ENCODE results near the gene EXD2. TPM values are rescaled to one million over a fixed set of nuclear protein-coding genes. Genes with fewer than 3 reads are reported as not detected.

The EXD2 gene
- total and polyA plus RNA-seq, 2 of the 13 experiments (the other 11 are each of a cell fraction or from before 2014, with no cell fraction given), result 9.5 to 15.1 TPM

DNA sequence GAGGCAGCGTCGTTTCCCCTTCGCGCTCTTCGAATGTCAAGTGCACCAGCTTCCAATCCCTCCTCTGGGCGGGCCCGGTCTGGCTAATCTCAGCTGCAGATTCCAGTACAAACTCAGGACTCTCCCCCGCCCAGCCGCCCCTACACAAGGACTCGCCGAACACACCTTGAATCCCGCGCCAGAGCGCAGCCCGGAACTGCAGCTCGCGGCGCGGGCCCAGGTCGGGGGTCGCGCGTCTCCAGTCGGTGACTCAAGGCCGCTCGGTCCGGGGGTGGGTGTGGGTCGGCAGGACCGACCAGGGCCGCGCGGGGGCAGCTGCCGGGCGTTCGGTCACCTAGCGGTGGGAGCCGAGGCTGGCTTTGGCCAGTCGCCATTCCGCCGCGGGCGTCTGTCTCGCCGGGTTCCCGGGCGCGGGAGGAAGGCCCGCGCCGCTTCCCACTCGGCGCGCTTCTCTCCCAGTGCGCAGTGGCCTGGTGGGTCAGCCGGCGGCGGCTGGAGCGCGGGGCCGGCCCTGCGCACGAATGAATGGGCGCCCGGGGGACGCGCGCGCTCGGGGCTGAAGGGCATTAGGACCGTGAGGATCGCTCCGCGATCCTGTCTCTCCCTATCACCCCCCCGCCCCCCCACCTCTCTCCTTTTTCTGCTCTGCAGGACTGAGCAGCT, 68.4 kb downstream of the EXD2 start, which contains the start of gene GALNT16:
Gene GALNT16 (plus strand): TSS at position 632 of the 663 bp plus-strand sequence. CDS start 133 bp downstream, outside the sequence.
- Histone ChIP-seq H3K36me3 (replicated peaks in 1 of 2; ENCODE audit: control insufficient read depth in 1 of 2, insufficient read depth in 2 of 2, low read length in 2 of 2) (no peaks in the 10 kb centered on the region), H3K4me3 (replicated peaks in 1 of 3; ENCODE audit: insufficient read depth in 1 of 3, low read depth in 2 of 3, low read length in 3 of 3) (peak within 1 kb of the TSS; percentile 37 to 72 (median 67)), H3K4me1 (ENCODE audit: insufficient read depth, low read length) (peaks cover 20% of the 10 kb centered on the region), H3K27me3 (ENCODE audit: control insufficient read depth in 1 of 2, insufficient read depth in 2 of 2, low read length in 2 of 2) (peaks cover 6 to 33% of the 10 kb centered on the region in 2 experiments; a peak in 4 of 5 replicates), H3K27ac (ENCODE audit: extremely low read length, insufficient read depth, low read length) (no peak within 1 kb of the TSS), H4K20me1 (ENCODE audit: insufficient read depth, low read length) (no peaks in the 10 kb centered on the region), H3K9ac (ENCODE audit: insufficient read depth, low read depth, low read length) (no peak within 1 kb of the TSS), H3K4me2 (ENCODE audit: low read depth, low read length) (peak within 1 kb of the TSS; percentile 79), H2AFZ (ENCODE audit: low read length) (no peak within 1 kb of the TSS), H3K79me2 (ENCODE audit: insufficient read depth, low read length) (no peaks in the 10 kb centered on the region), H3K9me3 (ENCODE audit: low read length) (no peaks in the 10 kb centered on the region)
- no TSS peak for BruUV-seq (replicated peaks)
- POLR2A ChIA-PET, result no interaction called here
- WGBS (ENCODE audit: low lambda C conversion rate), result 0% methylated on average over 23 of the region's 74 CpGs
- in situ Hi-C loops (cut with HindIII; ENCODE audit: extremely low pct_ligation_motif_present, low pct_unique_long_range_greater_than_20kb), result loop anchor here (5.0 to 10.0 kb wide), 2 partner anchors 93 to 205 kb away; no protein-coding TSS in a partner anchor
- ATAC-seq, result peak; percentile 63
- intact Hi-C loops (cut with micrococcal nuclease; ENCODE audit: unreplicated experiment), result loop anchor here (1.0 kb wide), 1 partner anchor 28 kb away; no protein-coding TSS in a partner anchor
- no peak for DNase-seq (ENCODE audit: low spot score)
- no peak for FAIRE-seq
- CTCF ChIA-PET (ENCODE audit: low intra/inter-chr PET ratio, low total read pairs), result interaction anchor here (0.9 kb wide), 1 partner anchor 28 kb away, joined by 3 read pairs; no protein-coding TSS in a partner anchor
- TF ChIP-seq HOXD1 (CRISPR knock-in tag; IDR thresholded peaks at IDR 0.05), result no peak
- no peak for TF ChIP-seq SUZ12 (IDR thresholded peaks at IDR 0.05; ENCODE audit: low read depth, low read length)
- no peak for TF ChIP-seq ADNP (CRISPR knock-in tag; IDR thresholded peaks at IDR 0.05)
- no peak for TF ChIP-seq FOXA1 (IDR thresholded peaks at IDR 0.05)
- TF ChIP-seq FOXA1 (CRISPR knock-in tag; IDR thresholded peaks at IDR 0.05), result no peak
- TF ChIP-seq SP140L (CRISPR knock-in tag; IDR thresholded peaks at IDR 0.05; ENCODE audit: borderline replicate concordance), result no peak
- no peak for TF ChIP-seq ZNF607 (CRISPR knock-in tag; IDR thresholded peaks at IDR 0.05; ENCODE audit: borderline replicate concordance)
- 0 out of 2 replicates have a peak, but pooled peaks have one; percentile 16 for TF ChIP-seq PITX1 (CRISPR knock-in tag; IDR thresholded peaks at IDR 0.05)
- TF ChIP-seq ZXDC (CRISPR knock-in tag; IDR thresholded peaks at IDR 0.05), result no peak
- TF ChIP-seq NFIB (CRISPR knock-in tag; IDR thresholded peaks at IDR 0.05; ENCODE audit: borderline replicate concordance), result no peak
- no peak for TF ChIP-seq FOXO4 (CRISPR knock-in tag; conservative IDR thresholded peaks at IDR 0.05)
- no peak for TF ChIP-seq RFX5 (IDR thresholded peaks at IDR 0.05; ENCODE audit: low read depth, low read length)
- TF ChIP-seq ZBTB7B (CRISPR knock-in tag; IDR thresholded peaks at IDR 0.05), result peak; percentile 58; the same call in 1 of the 2 replicates
- TF ChIP-seq, protein P1, sequence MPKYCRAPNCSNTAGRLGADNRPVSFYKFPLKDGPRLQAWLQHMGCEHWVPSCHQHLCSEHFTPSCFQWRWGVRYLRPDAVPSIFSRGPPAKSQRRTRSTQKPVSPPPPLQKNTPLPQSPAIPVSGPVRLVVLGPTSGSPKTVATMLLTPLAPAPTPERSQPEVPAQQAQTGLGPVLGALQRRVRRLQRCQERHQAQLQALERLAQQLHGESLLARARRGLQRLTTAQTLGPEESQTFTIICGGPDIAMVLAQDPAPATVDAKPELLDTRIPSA (CRISPR knock-in tag; IDR thresholded peaks at IDR 0.05; ENCODE audit: borderline replicate concordance), result no peak
- TF ChIP-seq, protein P2, sequence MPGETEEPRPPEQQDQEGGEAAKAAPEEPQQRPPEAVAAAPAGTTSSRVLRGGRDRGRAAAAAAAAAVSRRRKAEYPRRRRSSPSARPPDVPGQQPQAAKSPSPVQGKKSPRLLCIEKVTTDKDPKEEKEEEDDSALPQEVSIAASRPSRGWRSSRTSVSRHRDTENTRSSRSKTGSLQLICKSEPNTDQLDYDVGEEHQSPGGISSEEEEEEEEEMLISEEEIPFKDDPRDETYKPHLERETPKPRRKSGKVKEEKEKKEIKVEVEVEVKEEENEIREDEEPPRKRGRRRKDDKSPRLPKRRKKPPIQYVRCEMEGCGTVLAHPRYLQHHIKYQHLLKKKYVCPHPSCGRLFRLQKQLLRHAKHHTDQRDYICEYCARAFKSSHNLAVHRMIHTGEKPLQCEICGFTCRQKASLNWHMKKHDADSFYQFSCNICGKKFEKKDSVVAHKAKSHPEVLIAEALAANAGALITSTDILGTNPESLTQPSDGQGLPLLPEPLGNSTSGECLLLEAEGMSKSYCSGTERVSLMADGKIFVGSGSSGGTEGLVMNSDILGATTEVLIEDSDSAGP (CRISPR knock-in tag; IDR thresholded peaks at IDR 0.05; ENCODE audit: borderline replicate concordance), result no peak; the same call in 1 of the 2 replicates
- TF ChIP-seq PAF1 (CRISPR knock-in tag; IDR thresholded peaks at IDR 0.05), result no peak
- no peak for TF ChIP-seq ZNF317 (CRISPR knock-in tag; IDR thresholded peaks at IDR 0.05)

Measured in HepG2 (cell line).